ENCODE results near the gene EPS15. TPM values are rescaled to one million over a fixed set of nuclear protein-coding genes. Genes with fewer than 3 reads are reported as not detected.

Gene EPS15
- total and polyA plus RNA-seq, 10 of the 15 experiments (the other 5 are each of a cell fraction or from before 2014, with no cell fraction given): 24.7 to 87.8 (median 56.3) TPM

DNA sequence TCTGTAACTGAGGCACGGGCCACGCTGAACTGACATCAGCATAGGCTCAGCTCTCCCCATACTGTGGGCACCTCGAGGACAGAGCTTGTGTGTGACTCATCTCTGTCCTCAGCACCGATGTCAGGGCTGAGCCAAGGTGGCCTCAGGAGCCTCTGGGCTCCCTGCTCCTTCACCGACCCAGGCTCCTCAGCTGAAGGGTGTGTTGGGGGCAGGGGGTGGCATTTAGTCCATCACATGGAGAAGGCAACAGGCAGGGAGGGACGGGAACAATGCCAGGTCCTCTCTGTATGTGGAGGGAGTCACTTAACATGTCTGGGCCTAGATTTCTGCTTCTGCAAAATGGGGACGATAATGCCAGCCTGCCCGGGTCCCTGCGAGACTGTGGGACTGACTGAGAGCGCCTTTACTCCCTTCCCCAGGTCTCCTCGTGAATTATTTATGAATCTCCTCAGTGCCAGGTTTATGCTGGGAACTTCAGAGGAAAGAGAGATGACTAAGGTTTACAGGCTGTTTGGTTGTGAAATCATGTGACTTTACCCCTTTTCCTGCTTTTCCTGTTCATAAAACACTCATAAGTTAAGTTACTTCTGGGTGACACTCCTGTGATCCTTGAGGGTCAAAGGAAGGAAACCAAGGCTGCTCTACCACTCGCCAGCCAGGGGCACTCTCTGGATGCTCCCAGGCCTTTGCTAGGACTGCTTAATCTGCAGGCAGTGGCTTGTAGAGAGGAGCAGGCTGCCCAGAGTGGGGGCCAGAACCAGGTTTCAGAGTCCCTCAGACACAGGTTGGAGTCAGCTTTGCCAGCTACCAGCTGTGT, 204.9 kb downstream of the EPS15 start:
- no peaks in the 10 kb centered on the region for H3K27me3 ChIP-seq (replicated peaks in 1 of 2; ENCODE audit: control insufficient read depth in 2 of 2, insufficient read depth in 2 of 2, low read length in 1 of 2)
- 0 out of 2 replicates have a peak, but pooled peaks cover 3% of the 10 kb centered on the region for H3K4me1 ChIP-seq (ENCODE audit: control insufficient read depth, insufficient read depth, low read length)
- no peak overlapping the region for H3K4me3 ChIP-seq
- H3K79me2 ChIP-seq (ENCODE audit: control insufficient read depth, insufficient read depth, low read length): no peaks in the 10 kb centered on the region
- BruUV-seq (replicated peaks): no TSS peak
- H3K9ac ChIP-seq (ENCODE audit: control insufficient read depth, insufficient read depth, low read length): no peak overlapping the region
- H4K20me1 ChIP-seq (ENCODE audit: control insufficient read depth, insufficient read depth): no peaks in the 10 kb centered on the region
- no peak overlapping the region for H3K4me2 ChIP-seq (ENCODE audit: control insufficient read depth, insufficient read depth)
- no peak overlapping the region for H2AFZ ChIP-seq (ENCODE audit: control insufficient read depth, low read depth, low read length)
- DNase-seq (ENCODE audit: low read depth, low spot score) (no peak), FAIRE-seq (no peak), ATAC-seq (peak; percentile 71)
- H3K36me3 ChIP-seq (ENCODE audit: control insufficient read depth in 2 of 2, insufficient read depth in 2 of 2, low read length in 1 of 2): no peaks in the 10 kb centered on the region; a peak in 1 of 4 replicates
- no peak for TF ChIP-seq RBBP5 (conservative IDR thresholded peaks at IDR 0.05)
- TF ChIP-seq POLR2AphosphoS5 (IDR thresholded peaks at IDR 0.05; ENCODE audit: low read length): no peak
- TF ChIP-seq GABPA (IDR thresholded peaks at IDR 0.05; ENCODE audit: low read depth): no peak
- TF ChIP-seq DPF2 (IDR thresholded peaks at IDR 0.05): no peak
- TF ChIP-seq ZNF384 (IDR thresholded peaks at IDR 0.05; ENCODE audit: borderline replicate concordance, low read depth, low read length): no peak
- TF ChIP-seq GATAD2B (conservative IDR thresholded peaks at IDR 0.05; ENCODE audit: low read depth): no peak
- TF ChIP-seq, protein P1, sequence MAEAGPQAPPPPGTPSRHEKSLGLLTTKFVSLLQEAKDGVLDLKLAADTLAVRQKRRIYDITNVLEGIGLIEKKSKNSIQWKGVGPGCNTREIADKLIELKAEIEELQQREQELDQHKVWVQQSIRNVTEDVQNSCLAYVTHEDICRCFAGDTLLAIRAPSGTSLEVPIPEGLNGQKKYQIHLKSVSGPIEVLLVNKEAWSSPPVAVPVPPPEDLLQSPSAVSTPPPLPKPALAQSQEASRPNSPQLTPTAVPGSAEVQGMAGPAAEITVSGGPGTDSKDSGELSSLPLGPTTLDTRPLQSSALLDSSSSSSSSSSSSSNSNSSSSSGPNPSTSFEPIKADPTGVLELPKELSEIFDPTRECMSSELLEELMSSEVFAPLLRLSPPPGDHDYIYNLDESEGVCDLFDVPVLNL (IDR thresholded peaks at IDR 0.05; ENCODE audit: low read depth, low read length): no peak
- TF ChIP-seq ZBED1 (IDR thresholded peaks at IDR 0.05; ENCODE audit: borderline replicate concordance): no peak
- no peak for TF ChIP-seq ZZZ3 (IDR thresholded peaks at IDR 0.05; ENCODE audit: control insufficient read depth, insufficient read length, low read depth)
- TF ChIP-seq FOXM1 (IDR thresholded peaks at IDR 0.05; ENCODE audit: low read depth, low read length): no peak
- TF ChIP-seq SUZ12 (IDR thresholded peaks at IDR 0.05; ENCODE audit: unreplicated experiment): no peak
- TF ChIP-seq IRF4 (IDR thresholded peaks at IDR 0.05; ENCODE audit: low read depth, low read length): no peak
- TF ChIP-seq SMARCA5 (IDR thresholded peaks at IDR 0.05): no peak
- TF ChIP-seq ASH2L (IDR thresholded peaks at IDR 0.05; ENCODE audit: borderline replicate concordance, low read depth): no peak
- POLR2A ChIA-PET: no interaction called here
- in situ Hi-C loops (cut with MboI) (no loop called here), intact Hi-C loops (cut with micrococcal nuclease; ENCODE audit: unreplicated experiment) (no loop called here)
- no peaks in the 10 kb centered on the region for H3K9me3 ChIP-seq (replicated peaks; ENCODE audit: control insufficient read depth, insufficient read depth, low read length)
- RAD21 ChIA-PET (ENCODE audit: unreplicated experiment): no interaction called here
- 63% methylated on average over 12 of the region's 12 CpGs for WGBS (ENCODE audit: insufficient coverage, insufficient replicate concordance, low lambda C conversion rate, missing lambda C conversion rate)
- no peak overlapping the region for H3K27ac ChIP-seq (ENCODE audit: control insufficient read depth, insufficient read depth)
- CTCF ChIA-PET: interaction anchor here (1.5 kb wide), 1 partner anchor 17 kb away, joined by 3 read pairs; no protein-coding TSS in a partner anchor
- SMC1A ChIA-PET (ENCODE audit: uncharacterized antibody, unreplicated experiment): interaction anchor here (0.6 kb wide), 1 partner anchor 105 kb away, joined by 4 read pairs; no protein-coding TSS in a partner anchor
